Superior temporal gyrus (tissue), 1 donor: ENCODE data around the gene EML1.
A peak's percentile ranks its signal among the peaks of the same experiment; 100 is the strongest.

Experiments
- DNase-seq: peaks from one replicate; pipeline ENCODE4 v3.0.0-alpha.2; 2016; ENCODE audit errors: extremely low spot score

EML1 gene

DNA sequence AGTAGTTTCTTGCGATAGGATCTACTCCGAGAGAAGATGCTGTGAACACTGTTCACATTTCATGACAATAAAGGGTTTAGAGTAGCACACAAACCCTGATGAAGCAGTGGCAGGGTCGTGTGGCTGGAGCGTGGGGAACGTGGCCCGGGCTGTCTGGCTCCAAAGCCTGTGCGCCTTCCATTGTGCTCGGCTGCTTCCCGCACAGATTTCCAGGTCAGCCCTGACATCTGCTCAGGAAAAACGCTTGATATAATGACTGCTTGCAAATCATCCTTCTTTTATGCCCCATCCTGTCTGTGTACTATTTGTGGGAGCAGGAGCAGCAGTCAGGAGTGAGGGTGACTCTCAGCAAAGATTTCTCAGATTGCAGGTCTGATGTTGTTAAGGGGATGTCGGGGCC, 78.6 kb downstream of the EML1 start:
- DNase-seq = no peak

DNA sequence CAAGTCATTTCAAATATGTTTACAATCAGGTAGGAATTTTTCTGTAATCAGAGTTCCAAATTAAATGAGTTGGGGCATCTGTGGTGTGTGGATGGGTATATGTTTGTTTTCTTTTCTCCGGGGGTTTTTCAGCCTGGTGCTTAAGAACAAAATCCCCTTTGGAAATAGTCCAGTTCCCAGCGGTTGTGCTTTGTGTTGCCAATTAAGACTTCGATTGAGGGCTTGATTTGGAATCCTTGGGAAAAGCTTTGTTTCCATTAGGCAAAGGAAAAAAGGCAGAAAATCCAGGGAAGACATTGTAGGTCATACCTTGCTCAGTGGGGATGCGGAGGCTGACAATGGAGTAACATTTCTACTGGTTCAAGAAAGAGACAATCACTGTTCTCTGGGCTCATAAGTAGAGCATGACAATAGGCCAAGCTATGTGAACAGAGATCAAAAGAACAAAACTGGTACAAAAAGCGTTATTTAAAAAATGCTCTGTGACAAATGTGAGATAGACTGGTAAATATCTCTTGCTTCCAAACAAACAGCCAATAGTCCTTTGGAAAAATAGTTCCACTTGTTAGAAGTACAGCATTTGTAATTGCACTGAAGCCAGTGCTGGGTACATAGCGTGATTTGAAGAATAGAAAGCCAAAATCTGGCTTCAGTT, 79.7 kb downstream of the EML1 start:
- DNase-seq = peak; percentile 82

DNA sequence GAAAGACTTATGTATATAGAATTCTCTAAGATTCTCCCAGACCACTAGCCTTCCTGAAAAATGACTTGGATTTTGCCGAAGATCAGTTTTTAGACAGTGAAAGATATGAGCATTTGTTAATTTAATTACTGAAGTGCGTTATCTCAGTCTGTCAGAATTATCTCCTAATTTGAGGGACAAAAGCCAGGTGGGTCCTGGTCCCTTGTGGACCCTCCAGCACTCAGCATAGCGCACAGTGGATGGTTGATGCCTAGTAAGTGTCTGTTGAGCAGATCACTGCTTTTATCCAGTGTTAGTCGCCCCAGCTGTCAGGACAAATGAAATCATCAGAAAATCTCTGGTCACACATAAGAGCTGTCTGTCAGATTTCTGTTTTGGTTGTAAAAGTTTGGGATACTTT, 80.4 kb downstream of the EML1 start:
- no peak for DNase-seq

DNA sequence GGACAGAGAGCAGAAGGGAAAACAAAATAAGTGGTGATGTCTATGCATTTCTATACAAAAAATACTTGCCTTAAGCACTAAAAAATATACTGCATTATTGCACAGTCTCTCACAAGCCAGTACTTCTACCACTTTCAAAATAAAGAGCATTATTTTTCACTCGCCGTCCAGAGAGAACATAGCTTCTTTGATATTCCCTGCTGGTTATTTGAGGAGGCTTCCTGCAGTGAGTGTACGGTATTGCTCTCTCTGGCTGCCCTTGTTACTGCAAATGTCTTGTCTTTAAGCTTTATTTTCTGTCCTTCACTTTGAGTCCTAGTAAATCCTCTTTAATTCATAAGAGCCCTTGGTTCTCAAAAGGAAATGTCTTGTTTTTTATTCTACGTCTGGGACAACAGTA, 81.1 kb downstream of the EML1 start:
- no peak for DNase-seq

DNA sequence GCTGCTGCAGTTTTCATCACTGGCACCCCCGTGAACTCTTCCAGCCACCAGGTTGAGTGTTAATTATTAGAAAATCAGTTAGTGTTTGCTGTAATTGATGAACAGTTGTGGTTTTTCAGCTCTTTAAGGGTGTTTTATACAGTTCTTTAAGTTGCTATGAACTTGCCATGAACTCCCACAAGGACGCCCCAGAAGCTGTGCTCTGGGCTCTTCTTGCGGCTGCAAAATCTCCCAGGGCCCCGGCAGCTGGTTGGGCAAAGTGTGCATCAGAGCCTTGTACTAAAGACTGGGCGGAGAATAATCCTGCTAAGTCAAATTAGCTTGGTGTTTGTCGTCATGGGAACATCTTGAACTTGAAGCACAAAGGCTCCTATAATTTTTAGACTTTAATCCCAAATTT, 82.2 kb downstream of the EML1 start:
- no peak for DNase-seq

DNA sequence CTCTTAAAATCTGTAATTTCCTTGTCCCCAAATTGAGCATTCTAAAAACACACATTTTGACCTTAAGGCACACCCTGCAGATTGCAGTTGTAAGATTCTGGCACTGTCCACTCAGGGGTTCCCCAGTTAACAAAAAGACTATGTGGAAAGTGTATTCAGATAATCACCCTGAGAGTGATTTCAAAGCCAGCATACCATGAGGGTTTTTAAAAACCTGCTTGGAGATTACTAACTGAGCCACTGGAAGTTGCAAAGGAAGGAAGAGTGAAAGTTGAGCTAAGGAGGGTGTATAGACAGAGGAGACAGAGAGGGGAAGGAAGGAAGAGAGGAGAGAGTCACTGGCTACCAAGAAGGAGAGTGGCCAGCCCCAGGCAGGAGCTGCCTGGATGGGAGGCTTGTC, 82.6 kb downstream of the EML1 start:
- no peak for DNase-seq

DNA sequence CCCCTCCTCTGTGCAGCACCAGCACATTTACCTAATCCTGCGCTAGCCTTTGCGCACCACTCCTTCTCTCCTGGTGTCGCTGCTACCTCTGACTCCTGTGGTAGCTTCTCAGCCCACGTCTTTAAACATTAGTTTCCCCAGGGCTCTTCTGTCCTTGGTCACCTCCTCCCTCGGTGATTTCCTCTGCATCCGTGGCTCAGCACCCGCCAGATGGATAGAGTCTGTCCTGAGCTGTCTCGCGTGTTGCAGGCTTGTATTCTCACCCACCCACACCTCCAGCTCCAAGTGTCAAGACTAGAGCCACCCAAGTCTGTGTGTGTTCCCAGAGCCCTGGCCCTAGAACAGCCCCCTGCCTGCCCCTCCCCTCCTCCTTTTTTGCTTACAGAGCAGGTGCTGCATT, 83.2 kb downstream of the EML1 start:
- DNase-seq = no peak

DNA sequence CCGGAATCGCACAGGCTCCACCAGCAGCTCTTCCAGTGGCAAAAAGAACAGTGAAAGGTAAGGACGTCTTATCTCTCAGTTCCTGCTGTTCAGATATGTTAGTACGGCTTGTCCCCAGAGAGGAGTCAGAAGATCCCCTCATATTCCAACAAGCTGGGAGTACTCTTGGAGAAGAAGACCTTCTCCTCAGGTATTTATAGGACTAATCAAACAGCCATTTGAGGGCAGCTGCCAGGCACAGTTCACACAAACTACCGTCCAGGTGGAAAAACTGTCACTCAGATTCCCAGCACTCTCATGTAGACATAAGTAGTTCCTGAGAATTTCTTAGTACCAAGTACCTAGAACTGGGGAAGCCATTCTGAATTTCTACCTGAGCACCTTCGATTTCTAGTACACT, 85.3 kb downstream of the EML1 start:
- DNase-seq = no peak

DNA sequence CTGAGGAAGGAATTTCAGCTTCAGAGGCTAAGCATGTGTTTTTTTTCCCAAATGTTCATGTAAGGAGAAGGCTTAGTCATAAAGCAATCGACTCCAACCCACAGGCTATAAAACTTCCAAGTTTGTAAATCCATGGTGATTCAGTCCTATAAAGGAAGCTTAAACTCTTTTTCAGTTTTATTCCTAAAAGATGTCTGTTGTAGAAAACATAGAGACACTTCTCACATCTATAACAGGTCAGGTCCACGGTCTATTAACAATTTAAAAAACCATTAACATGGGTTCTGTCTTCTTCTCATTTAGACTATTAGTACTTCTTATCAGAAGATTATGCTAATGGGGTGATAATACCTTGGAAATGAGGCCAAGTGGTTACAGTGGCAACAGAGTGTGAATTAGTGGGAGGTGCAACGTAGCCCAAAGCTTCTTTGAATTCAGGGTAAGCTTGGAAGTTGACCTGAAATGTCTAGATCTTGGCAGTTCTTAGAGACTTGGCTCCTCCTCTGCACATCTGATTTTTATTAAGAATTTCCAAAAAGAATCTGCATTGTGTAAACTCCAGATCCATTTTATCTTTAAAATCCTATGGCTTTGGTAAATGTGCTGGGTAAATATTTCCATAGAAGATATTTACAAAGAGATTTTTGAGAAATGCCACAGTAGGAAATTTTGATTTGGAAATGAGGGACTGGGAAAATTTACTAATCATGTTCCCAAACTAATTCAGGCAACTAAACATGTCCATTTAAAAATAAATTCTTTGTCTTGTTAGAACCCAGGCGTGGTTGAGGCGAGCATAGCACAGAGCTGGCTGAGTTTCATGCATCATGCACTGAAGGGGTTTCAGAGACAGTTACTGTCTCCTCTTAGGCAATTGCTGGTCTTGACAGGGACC, 86.4 kb downstream of the EML1 start:
- DNase-seq = no peak

DNA sequence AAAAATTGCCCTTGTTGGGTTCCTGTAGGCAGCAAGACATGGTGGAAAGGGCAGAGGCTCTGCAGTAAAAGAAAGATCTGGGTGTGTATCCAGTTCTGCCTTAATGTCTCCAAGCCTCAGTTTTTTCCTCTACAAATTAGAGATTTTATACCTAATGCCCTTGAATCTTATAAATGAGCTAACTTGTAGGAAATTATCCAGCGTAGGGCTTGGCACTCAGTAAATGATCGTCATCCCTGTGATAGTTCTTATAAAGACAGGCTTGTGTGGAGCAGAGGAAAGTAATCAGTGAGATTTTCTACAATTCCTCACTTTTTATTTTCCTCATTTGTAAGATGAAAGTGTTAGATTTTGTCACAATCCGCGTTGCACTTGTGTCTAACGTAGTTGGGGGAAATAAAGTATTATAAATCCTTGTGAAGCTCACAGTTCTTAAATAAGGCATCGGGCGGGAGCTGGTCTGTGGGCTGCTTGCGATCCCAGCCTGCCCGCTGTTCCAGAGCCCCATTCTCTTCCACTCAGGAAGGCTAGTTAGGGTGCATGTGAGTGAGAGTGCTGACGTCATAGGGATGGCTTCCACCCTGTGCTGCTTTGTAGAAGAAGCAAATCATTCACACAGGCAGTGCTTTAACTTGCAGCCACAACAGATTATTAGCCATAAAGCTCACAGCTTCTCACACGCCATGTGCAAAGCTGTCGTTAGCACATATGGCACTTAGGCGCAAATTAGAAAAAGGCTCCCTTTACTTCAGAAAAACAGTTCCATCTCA, 87.6 kb downstream of the EML1 start:
- peak; percentile 85 for DNase-seq

DNA sequence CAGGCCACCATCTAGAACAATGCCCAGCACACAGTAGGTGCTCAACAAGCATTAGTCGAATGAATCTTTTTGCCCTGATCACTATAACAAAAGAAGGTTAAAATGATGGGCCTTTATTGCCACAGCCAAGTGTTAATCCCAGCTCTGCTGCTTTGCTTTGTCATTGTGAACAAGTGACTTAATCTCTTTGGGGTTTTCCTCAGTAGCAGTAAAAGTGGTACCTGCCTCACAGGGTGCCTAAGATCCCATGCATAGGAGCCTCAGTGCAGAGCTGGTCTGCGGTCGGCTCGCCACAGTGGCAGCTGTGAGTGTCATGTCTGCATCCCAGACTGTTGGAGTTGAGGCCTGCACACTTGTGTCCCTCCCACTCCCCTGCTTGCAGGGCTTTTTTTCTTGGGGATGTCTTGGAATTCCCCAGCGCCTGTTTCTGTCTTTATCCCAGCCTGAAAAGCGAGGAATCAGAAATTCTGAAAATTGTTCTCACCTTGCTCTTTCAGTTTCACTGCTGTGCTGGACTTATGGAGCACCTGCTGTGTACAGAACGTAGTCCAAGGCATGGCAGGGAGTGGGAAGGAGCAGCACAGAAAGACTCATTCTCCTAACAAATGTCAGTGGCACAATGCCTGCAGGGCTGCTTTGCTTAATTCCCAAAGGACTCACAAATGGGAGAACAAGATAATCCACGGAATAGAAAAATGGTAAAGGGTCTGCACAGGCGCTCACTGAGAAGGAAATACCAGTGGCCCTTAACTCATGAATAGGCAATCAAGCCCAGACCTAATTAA, 90.8 kb downstream of the EML1 start:
- no peak for DNase-seq

DNA sequence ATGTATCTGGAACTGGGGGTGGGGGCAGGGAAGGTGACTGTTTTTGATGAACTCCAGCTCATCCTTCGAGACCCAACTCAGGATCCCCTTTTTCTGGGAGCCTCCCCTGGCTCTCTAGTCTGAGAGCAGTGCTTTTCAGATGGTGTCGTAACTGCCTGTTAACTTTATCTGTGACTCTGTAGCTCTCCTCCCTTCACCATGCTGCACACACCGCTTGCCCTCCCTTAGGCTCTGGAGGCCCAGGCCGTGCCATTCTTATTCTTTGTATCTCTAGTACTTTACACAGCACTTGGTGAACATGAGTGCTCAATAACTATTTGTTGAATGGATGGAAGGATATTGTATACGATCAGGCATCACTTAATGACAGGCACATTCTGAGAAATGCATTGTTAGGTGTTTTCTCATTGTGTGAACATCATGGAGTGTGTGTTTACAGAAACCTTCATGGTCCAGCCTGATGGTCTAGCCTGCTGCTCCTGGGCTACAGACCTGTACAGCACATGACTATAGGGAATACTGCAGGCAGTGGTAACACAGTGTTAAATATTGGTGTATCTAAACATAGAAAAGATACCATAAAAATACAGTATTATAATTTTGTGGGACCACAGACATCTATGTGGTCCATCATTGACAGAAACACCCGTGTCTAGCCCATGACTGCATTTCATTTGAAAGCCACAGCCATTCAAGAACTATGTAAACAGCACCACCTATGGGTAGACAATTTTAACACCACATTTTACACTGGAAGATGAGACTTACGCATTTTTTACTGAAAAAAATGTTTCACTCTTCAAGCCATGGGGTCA, 91.8 kb downstream of the EML1 start:
- DNase-seq = peak; percentile 95

DNA sequence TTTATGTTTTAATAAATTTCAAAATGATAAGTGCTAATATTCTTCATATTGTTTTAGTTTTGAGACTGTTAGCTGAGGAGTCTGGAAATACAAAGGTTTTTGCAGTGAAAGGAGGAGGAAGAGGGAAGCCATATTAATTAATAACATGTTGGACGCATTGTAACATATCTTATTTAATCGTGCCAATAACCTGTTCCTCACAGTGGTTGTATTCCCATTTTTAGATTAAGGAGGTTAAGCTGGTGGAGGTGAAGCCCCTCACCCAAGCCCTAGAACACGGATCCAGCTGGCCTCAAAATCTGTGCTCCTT, 92.4 kb downstream of the EML1 start:
- DNase-seq = no peak

DNA sequence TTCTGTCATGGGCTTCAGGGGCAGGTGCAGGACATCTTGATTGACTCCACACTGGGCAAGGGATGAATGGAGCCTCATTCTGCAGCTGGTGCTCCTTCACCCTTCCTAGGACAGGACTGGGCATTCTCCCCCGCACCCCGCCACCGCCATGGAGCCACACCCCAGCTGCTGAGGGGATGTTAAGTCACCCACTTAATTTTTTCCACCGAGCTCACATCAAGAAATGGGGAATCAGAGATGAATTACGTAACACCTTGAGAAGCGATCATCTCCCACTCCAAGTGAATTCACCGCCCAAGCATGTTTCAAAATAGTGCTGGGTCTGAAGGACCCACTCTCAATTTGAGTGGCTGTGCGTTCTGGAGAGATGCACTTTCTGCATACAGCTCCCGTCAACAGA, 94.2 kb downstream of the EML1 start:
- no peak for DNase-seq

DNA sequence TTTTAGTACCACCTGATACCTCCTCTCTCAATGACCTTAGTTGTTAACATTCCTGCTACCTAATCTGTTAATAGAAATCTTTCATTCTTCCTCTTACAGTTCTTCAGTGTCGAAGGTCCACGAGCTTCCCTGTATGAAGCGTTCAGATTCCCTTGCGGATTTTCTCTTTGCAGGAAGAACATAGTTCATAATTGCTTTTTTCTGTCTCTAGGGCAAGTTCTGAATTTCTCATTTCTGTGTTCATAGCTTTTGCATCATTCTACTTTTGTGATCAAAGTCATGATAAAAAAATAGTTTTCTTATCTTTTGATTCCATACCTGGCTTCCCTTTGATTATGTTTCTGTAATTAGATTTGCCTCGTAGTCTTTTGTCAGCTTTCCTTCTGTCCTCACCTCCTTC, 94.9 kb downstream of the EML1 start:
- no peak for DNase-seq

DNA sequence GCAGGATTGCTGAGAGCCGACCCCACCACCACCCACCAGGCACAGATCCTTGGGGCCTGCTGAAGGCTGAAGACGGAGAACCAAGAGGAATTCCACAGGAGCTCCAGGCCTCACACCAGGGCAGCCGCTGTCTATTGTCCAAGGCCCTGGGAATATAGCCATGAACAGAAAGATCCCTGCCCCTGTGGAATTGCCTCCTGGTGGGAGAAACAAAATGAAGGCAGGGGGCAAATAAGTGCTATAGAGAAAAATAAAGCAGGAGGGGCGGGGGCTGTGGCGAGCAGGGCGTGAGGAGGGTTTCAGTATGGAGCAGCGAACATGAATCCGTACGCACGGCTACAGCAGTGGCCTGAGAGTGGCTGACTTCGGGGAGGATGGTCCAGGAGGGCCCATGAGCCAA, 96.1 kb downstream of the EML1 start:
- DNase-seq = no peak

DNA sequence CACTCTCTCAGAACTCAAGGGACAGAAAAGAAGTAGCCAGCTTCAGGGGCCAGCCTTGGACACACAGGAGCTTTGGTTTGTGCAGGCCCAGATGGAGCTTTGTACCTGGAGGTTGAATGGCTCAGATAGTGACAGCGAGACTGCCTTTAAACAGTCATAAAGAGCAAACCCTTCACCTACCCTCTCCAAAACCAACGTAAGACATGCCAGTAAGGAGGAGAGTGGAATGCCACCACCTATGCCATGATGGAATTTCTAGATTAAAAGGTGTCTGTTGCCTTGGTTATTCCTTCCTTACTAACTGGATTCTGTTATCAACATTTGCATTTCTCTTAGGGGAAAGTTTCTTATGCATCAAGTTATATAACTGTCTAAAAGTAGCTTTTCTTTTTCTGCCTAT, 98.1 kb downstream of the EML1 start:
- DNase-seq = no peak

DNA sequence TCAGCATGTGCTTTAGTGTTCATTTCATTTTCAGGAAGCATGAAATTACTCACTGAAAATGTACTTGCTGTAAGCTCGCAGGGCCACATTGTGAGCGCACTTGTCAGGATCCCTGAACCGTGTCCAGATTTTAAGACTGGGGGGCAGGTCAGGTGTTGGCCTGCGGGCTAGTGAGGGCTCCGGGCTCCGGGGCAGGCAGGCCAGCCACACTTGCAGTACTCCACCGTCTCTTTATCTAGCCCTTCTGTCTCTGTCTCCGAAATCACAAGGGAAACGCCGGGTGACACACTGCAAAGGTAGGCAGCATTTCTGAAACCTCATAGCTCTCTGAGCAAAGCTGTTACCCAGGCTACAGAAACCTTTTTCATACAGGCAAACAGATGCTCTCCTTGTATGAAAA, 98.7 kb downstream of the EML1 start:
- DNase-seq = no peak

DNA sequence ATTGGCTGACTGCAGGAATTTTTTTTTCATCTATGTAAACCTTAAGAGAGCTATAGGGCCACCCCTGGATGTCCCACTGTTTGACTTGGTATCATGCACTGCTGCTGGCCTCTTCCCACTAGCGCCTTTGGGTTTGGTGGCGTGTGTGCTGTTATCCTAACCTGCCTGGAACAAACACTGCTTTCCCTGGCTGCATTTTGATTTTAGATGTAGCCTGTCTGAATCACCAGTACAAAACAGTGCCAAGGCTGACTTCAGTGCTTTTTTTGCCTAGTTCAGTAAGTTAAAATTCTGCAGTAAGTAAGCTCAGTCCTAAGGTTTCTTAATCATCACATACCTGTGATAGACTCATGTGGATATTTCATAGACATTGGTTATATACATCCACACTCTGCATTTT, 99.2 kb downstream of the EML1 start:
- DNase-seq = no peak

DNA sequence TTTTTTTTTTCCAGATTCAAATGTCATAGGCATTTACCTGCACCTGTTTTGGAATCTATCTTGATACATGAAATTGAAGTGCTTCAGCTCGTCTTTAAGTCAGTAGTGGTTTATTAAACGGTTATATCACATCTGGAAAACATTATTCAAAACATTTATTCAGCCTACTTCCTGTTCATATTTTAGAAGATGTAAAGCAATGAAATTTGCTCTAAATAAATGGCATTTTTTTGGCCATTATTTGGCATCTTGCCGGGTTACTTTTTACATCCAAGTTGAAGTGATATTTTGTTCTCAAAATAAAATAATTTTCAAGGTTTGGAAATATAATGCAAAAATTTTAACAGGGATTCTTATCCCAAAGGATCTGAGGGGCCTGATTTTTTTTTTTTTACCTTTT, 103.1 kb downstream of the EML1 start:
- no peak for DNase-seq

DNA sequence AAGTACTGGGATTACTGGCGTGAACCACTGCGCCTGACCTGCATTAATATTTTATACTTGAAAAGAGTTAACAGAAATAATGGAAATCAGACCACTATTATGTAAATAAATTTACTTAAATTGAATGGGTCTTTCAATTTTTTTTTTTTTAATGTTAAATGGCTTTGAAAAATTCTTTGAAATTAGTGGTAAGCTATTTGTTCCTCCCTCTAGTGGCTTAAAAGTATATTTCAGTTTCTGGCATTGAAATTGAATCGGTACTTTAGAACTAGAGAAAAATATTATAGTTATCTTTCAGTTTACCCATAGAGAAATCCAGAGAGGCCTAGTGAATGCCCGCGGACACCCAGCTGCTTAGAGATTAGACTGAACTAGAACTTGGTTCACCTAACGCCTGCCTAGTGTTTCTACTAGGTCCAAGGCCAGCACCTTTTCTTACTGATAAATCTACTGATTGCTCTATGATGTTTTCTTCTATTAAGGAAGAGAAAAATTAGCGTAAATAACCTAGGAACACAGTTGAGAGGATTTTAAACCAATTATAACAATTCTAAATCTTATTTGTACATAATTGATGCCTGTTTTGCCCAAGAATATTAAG, 106.5 kb downstream of the EML1 start:
- peak; percentile 75 for DNase-seq
